ENCODE data around the gene HSD17B12.

Gene HSD17B12

GRCh38 chr11:43880640-43881159 is 200.2 kb downstream of the HSD17B12 start, which contains the start of gene ALKBH3:
ALKBH3 (plus strand) TSS chr11:43880831; CDS start chr11:43882653, 1,822 bp downstream.
- DNase-seq (ENCODE audit: low spot score), result peak; percentile 86
- in situ Hi-C loops (cut with MboI; ENCODE audit: low pct_unique_long_range_greater_than_20kb, low sequenced_read_pairs, unreplicated experiment), result loop anchor here (10.0 kb wide), 1 partner anchor 154 kb away; no protein-coding TSS in a partner anchor
- no peak for TF ChIP-seq CTCF (IDR thresholded peaks at IDR 0.05; ENCODE audit: extremely low read depth, insufficient read depth, missing control alignments)

GRCh38 chr11:43892851-43893250 is 212.3 kb downstream of the HSD17B12 start:
- TF ChIP-seq CTCF (IDR thresholded peaks at IDR 0.05; ENCODE audit: extremely low read depth, insufficient read depth, missing control alignments), result no peak
- DNase-seq (ENCODE audit: low spot score), result no peak
- in situ Hi-C loops (cut with MboI; ENCODE audit: low pct_unique_long_range_greater_than_20kb, low sequenced_read_pairs, unreplicated experiment), result no loop called here

- TF ChIP-seq CTCF (IDR thresholded peaks at IDR 0.05; ENCODE audit: extremely low read depth, insufficient read depth, missing control alignments), result no peak
- no peak for DNase-seq (ENCODE audit: low spot score)
- in situ Hi-C loops (cut with MboI; ENCODE audit: low pct_unique_long_range_greater_than_20kb, low sequenced_read_pairs, unreplicated experiment), result no loop called here
These were observed 214.0 kb downstream of the HSD17B12 start for GRCh38 chr11:43894546-43894945.

- TF ChIP-seq CTCF (IDR thresholded peaks at IDR 0.05; ENCODE audit: extremely low read depth, insufficient read depth, missing control alignments), result no peak
- in situ Hi-C loops (cut with MboI; ENCODE audit: low pct_unique_long_range_greater_than_20kb, low sequenced_read_pairs, unreplicated experiment), result no loop called here
These were observed 215.1 kb downstream of the HSD17B12 start for GRCh38 chr11:43895601-43896000.

GRCh38 chr11:43898574-43898973 is 218.0 kb downstream of the HSD17B12 start:
- in situ Hi-C loops (cut with MboI; ENCODE audit: low pct_unique_long_range_greater_than_20kb, low sequenced_read_pairs, unreplicated experiment), result no loop called here
- TF ChIP-seq CTCF (IDR thresholded peaks at IDR 0.05; ENCODE audit: extremely low read depth, insufficient read depth, missing control alignments), result no peak
- no peak for DNase-seq (ENCODE audit: low spot score)

More at GRCh38 chr11:43895601-43896000, 215.1 kb downstream of the HSD17B12 start:
- DNase-seq (ENCODE audit: low spot score), result no peak

- no peak for TF ChIP-seq CTCF (IDR thresholded peaks at IDR 0.05; ENCODE audit: extremely low read depth, insufficient read depth, missing control alignments)
- in situ Hi-C loops (cut with MboI; ENCODE audit: low pct_unique_long_range_greater_than_20kb, low sequenced_read_pairs, unreplicated experiment), result no loop called here
- no peak for DNase-seq (ENCODE audit: low spot score)
These were observed 218.6 kb downstream of the HSD17B12 start for GRCh38 chr11:43899094-43899493.
